Measurements from ENCODE around the gene CFHR1.
"Not testable (repeated sequence)": the region's sequence is repeated elsewhere in the genome, so short reads cannot be mapped to it uniquely, and the experiment has no call there.

CFHR1 gene

DNA sequence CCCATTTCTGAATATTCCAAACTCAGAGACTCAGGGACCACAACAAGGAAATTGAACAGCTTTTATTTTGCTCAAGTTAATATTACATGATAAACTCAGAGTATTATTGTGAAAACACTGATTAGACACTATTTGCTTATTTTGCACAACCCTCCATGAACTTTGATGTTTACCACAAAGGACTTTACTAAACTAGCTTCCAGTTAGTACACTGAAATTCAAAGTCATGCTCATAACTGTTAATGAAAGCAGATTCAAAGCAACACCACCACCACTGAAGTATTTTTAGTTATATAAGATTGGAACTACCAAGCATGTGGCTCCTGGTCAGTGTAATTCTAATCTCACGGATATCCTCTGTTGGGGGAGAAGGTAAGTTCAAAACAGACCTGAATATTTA lies at the start of gene CFHR1:
TSS of gene CFHR1 (plus strand) at position 201 of the 400 bp plus-strand sequence. CDS start at position 315, 114 bp downstream.
- not testable (repeated sequence) for DNase-seq

DNA sequence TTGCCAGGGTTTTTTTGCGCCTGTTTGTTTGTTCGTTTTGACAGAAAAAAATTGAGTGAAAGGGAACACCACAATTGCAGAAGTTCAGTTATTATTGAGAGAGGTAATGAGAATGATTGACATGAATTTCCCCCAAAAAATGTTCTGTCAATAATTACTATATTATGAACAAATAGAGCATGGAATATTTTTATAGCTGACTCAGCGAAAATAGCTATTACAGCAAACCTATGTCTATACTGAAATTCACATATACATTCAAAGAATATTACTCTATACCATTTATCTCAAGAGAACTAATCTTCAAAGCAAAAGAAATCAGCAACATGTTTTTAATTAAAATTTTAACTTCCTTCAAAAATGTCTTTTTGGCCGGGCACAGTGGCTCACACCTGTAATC lies 49.7 kb upstream of the CFHR1 start:
- DNase-seq, result not testable (repeated sequence)

DNA sequence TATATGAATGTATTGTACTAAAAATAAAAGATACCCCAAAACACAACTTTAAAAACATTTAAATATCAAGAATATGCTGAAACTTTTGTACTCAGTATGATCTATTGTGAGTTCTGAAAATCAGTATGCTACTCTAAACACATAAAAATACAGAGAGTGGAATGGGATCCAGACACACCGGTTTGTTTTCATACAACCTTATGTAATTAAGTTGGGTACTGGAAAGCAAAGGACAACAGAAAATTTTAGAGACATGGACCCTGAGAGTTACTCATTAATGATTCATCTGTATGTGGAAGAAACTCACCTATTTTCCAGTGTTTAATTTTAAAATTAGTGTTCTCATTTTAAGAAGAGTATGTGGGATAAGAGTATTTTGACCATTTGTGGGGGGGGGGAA lies 45.8 kb upstream of the CFHR1 start:
- DNase-seq, result no peak

DNA sequence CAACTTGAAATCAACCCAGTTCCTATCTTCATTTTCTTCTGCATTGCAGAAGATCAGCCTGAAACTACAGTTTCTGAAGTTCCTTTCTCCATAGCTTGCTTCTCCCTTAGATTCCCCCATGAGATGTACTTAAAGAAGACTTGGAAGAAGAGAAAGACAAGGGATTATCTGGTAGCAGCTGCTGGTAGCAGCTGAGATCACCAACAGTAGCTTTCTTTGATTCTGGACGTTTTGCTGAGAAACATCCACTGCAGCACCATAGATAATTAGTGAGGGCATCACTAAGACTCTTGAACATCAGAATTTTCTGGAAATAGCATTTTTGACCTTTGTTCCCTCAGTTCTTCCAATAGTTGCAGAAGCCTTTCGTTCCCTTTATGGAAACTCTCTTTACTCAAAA lies 45.4 kb upstream of the CFHR1 start:
- DNase-seq, result no peak

DNA sequence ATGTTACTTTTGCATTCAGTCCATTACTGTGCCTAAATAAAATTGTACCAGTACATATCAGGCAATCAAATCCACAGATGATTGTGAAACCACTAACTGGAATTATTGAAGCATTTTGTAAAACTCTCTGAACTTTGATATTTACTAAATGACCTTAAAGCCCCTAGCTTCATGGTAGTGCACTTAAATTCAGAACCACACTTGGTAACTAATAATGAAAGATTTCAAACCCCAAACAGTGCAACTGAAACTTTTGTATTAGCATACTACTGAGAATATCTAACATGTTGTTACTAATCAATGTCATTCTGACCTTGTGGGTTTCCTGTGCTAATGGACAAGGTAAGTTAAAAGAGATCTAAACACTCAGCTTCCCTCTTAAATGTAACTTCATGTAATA lies 44.9 kb upstream of the CFHR1 start, which contains the start of gene CFHR3:
TSS of gene CFHR3 (plus strand) at position 238 of the 400 bp plus-strand sequence. CDS start at position 285, 47 bp downstream.
- DNase-seq, result no peak

DNA sequence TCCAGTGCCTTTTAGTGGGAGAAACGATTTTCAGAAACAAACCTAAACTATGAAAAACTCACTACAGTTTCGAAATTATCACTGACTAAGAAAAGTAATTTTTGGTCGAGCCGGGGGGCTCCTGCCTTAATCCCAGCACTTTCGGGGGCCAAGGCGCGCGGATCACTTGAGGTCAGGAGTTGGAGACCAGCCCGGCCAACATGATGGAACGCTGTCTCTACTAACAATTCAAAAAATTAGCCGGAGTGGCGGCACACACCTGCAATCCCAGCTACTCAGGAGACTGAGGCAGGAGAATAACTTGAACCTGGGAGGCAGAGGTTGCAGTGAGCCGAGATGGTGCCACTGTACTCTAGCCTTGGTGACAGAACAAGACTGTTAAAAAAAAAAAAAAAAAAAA lies 41.9 kb upstream of the CFHR1 start:
- DNase-seq, result no peak

- DNase-seq, result no peak
These were observed 40.4 kb upstream of the CFHR1 start for GRCh38 chr1:196779093-196779492.

DNA sequence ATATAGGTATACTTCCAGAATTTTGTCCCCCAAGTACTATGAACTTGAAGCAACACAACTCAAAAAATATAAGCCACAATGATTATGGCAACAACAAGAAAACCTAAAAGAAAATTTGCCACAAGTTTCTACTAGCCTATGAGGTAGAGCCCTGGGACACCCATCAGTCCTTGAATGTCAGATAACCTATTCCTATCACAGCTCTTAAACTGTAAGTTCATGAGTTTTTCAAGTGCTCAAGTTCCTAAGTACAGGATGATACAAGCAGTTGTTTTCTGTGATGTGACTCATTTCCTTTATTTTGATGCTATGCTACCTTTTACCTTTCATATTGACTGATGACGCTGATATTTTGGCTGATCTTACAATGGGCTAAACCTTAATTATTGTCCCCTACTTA lies 28.3 kb upstream of the CFHR1 start:
- not testable (repeated sequence) for DNase-seq

GRCh38 chr1:196794103-196794502 lies 25.4 kb upstream of the CFHR1 start:
- not testable (repeated sequence) for DNase-seq

- no peak for DNase-seq
These were observed 21.6 kb upstream of the CFHR1 start for GRCh38 chr1:196797891-196798290.

DNA sequence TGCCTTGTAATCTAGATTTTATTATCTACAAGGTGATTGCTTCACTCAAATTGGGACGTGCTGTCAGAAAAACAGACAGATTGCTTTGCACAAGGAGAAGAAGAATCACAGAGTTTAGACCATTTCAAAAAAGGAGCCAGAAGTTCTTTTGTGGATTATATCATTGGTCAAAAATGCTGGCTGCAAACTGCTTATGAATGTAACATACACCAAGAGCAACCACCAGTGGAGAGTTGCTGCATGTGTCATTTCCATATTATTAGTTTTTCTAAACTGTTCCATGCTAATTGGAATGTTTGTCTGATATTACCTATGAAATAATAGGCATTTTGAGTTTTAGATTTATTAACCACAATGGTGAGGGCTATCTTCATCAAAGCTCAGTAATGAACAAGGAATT lies 17.6 kb upstream of the CFHR1 start:
- DNase-seq, result not testable (repeated sequence)

- no peak for DNase-seq
These were observed 10.8 kb upstream of the CFHR1 start for GRCh38 chr1:196808529-196809235.

DNA sequence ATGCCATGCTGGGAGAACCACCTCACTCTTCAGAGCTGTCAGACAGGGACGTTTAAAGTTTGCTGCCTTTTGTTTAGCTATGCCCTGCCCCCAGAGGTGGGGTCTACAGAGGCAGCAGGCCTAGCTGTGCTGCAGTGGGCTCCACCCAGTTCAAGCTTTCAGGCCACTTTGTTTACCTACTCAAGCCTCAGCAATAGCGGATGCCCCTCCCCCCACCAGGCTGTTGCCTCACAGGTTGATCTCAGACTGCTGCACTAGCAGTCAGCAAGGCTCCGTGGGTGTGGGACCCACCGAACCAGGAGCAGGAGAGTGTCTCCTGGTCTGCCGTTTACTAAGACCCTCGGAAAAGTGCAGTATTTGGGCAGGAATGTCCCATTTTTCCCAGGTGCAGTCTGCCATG lies 2.1 kb upstream of the CFHR1 start:
- not testable (repeated sequence) for DNase-seq

GRCh38 chr1:196827860-196828259 lies 8.3 kb downstream of the CFHR1 start:
- not testable (repeated sequence) for DNase-seq

DNA sequence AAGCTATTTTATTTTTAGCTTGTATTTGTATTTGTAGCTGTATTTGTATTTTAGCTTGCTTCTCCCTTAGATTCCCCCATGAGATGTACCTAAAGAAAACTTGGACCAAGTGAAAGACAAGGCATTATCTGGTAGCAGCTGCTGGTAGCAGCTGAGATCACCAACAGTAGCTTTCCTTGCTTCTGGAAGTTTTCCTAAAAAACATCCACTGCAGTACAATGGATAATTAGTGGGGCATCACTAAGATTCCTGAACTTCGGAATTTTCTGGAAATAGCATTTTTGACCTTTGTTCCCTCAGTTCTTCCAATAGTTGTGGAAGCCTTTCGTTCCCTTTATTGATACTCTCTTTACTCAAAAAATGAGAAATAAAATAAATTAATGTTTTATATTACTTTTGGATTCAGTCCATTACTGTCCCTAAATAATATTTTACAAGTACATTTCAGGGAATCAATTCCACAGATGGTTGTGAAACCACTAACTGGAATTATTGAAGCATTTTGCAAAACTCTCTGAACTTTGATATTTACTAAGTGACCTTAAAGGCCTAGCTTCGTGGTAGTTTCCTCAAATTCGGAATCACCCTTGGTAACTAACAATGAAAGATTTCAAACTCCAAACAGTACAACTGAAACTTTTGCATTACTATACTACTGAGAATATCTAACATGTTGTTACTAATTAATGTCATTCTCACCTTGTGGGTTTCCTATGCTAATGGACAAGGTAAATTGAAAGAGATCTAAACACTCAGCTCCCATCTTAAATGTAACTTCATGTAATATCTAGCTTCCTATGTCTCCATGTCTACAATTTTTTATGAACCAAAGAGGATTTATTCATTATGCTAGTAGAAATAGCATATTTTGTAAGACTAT lies 30.3 kb downstream of the CFHR1 start:
- DNase-seq, result not testable (repeated sequence)

GRCh38 chr1:196856053-196856452 lies 36.5 kb downstream of the CFHR1 start:
- DNase-seq, result no peak

GRCh38 chr1:196857188-196857587 lies 37.7 kb downstream of the CFHR1 start:
- no peak for DNase-seq

- DNase-seq, result no peak
These were observed 39.3 kb downstream of the CFHR1 start for GRCh38 chr1:196858811-196859210.

GRCh38 chr1:196860323-196860884 lies 40.9 kb downstream of the CFHR1 start:
- DNase-seq, result no peak

DNA sequence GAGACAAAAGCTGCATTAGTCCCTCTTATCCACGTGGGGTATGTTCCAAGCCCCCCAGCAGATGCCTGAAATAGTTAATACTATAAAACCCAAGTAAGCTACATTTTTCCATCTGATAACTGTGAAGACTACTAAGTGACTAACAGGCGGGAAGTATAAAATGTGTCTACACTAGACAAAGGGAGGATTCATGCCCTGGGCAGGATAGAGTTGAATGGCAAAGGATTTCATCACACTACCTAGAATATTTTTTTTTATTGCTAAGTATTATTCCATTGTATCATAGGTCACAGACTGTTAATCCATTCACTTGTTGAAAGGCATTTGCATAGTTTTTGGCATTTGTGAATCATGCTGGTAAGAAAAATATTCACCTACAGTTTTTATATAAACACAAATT lies 41.9 kb downstream of the CFHR1 start:
- no peak for DNase-seq

GRCh38 chr1:196866974-196867373 lies 47.4 kb downstream of the CFHR1 start:
- DNase-seq, result no peak

DNA sequence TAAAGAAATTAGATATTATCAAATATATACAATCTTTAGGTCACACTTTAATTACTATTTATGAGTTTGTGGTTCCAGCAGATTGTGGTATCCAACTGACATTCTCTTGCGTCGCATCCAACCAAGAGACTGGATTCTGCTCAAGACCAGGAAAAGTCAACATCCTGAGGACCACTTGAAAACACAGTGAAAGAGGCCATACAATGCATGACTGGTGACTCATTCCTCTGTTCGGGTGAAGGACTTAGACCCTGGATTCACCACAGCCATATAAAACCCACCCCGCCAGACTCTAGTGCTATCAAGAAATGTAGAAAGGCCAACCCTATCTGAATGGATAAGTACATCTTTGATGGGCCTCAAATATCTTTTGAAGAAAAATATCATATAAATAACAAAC lies 53.9 kb downstream of the CFHR1 start:
- DNase-seq, result no peak

DNA sequence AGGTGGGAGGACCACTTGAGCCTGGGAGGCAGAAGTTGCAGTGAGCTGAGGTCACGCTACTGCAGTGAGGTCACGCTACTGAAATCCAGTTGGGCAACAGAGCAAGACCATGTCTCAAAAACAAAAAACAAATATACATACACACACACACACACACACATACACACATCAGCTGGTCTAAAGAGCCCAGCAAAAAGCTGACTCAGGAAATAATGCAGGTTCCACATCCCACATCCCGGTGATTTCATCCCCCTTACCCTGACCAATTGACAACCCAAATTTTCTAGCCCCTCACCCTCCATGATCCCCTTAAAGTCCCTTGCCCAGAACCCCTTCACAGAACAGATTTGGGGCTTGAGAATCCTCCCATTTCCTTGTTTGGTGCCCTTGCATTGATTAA lies 56.4 kb downstream of the CFHR1 start:
- DNase-seq, result no peak

GRCh38 chr1:196877964-196878363 lies 58.4 kb downstream of the CFHR1 start:
- DNase-seq, result no peak
